ENCODE results near the gene FUT8. TPM values are rescaled to one million over a fixed set of nuclear protein-coding genes. Genes with fewer than 3 reads are reported as not detected.

Gene FUT8
- total and polyA plus RNA-seq, 7 donors, result 3.2 to 8.6 (median 5.5) TPM

DNA sequence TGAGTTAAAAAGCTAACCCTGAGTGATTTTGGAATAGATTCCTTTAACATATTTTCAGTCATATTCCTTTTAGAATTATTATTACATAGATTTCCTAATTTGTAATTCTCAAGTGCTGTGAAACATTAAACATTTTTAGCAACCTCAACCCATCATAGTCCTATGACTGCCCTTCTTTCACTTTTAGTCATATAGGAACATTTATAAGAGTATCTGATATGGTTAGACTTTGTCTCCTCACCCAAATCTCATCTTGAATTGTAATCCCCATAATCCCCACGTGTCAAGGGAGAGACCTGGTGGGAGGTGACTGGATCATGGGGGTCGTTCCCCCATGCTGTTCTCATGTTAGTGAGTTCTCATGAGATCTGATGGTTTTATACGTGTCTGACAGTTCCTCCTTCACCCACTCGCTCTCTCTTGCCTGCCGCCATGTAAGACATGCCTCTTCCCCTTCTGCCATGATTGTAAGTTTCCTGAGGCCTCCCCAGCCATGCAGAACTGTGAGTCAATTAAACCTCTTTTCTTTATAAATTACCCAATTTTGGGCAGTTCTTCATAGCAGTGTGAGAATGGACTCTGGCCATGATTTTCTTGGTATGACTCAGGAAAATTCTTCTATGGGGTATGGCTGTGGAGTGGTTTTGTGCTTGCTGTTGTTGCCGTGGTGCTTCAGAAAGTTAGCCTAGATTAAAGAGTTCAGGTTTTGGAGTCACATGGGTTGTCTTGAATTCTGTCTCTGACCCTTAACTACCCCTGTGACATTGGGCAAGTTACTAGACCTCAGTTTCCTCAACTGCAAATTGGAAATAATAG, 83.9 kb downstream of the FUT8 start:
- DNase-seq, result no peak

DNA sequence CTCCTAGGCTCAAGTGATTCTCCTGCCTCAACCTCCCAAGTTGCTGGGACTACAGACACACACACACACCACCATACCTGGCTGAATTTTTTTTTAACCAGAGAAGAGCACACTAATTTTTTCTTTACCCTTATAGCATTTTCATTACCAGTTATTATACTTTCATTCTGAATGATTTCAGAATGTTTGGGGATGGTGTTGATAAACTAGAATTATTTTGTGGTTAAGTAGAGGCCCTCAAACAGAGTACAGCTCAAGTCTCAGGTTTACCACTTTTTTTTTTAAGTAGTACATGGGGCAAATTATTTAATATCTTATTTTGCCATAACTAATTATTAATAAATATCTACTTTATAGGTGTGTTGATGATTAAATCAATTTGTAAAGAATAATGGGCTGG, 86.6 kb downstream of the FUT8 start:
- no peaks in the 10 kb centered on the region for H3K4me1 ChIP-seq
- H3K27me3 ChIP-seq (ENCODE audit: insufficient read depth in 3 of 3, low read length in 2 of 3), result no peaks in the 10 kb centered on the region
- H3K36me3 ChIP-seq (ENCODE audit: insufficient read depth in 1 of 2, low read depth in 1 of 2), result no peaks in the 10 kb centered on the region
- TF ChIP-seq, protein P1, sequence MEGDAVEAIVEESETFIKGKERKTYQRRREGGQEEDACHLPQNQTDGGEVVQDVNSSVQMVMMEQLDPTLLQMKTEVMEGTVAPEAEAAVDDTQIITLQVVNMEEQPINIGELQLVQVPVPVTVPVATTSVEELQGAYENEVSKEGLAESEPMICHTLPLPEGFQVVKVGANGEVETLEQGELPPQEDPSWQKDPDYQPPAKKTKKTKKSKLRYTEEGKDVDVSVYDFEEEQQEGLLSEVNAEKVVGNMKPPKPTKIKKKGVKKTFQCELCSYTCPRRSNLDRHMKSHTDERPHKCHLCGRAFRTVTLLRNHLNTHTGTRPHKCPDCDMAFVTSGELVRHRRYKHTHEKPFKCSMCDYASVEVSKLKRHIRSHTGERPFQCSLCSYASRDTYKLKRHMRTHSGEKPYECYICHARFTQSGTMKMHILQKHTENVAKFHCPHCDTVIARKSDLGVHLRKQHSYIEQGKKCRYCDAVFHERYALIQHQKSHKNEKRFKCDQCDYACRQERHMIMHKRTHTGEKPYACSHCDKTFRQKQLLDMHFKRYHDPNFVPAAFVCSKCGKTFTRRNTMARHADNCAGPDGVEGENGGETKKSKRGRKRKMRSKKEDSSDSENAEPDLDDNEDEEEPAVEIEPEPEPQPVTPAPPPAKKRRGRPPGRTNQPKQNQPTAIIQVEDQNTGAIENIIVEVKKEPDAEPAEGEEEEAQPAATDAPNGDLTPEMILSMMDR (IDR thresholded peaks at IDR 0.05), result no peak
- DNase-seq (no peak), ATAC-seq (no peak)
- no peak overlapping the region for H3K4me3 ChIP-seq
- intact Hi-C loops (cut with DNase I), result no loop called here
- H3K9me3 ChIP-seq, result no peaks in the 10 kb centered on the region
- no peak overlapping the region for H3K27ac ChIP-seq

More for the DNA sequence above, 83.9 kb downstream of the FUT8 start:
- no peaks in the 10 kb centered on the region for H3K36me3 ChIP-seq (ENCODE audit: insufficient read depth in 1 of 2, low read depth in 1 of 2)
- no peak overlapping the region for H3K27ac ChIP-seq
- no peaks in the 10 kb centered on the region for H3K9me3 ChIP-seq
- ATAC-seq, result no peak
- TF ChIP-seq, protein P1 (IDR thresholded peaks at IDR 0.05), result no peak
- 94 to 96% (median 95%) methylated on average over 6 of the region's 6 CpGs for WGBS, 3 donors
- no peaks in the 10 kb centered on the region for H3K4me1 ChIP-seq
- intact Hi-C loops (cut with DNase I), result no loop called here
- H3K4me3 ChIP-seq, result no peak overlapping the region
- H3K27me3 ChIP-seq (ENCODE audit: insufficient read depth in 3 of 3, low read length in 2 of 3), result no peaks in the 10 kb centered on the region

DNA sequence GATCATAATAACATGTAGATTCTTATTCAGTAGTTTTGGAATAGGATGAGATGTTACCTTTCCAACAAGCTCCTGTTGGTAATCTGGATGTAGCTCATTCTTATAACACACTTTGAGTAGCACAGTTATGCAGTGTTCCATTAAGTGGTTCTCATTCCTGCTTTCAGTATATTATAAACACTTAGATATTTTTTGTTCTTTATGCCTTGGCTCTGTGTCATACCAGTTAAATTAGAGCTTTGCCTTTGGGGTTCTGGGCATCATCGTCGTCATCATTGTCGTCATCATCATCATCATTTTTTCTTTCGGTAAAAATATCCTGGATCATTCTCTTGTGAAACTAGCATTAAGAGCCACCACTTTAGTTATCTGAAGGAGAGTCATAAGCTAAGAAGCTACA, 87.5 kb downstream of the FUT8 start:
- Histone ChIP-seq H3K27me3 (ENCODE audit: insufficient read depth in 3 of 3, low read length in 2 of 3) (no peaks in the 10 kb centered on the region), H3K27ac (no peak overlapping the region), H3K9me3 (no peaks in the 10 kb centered on the region), H3K4me3 (no peak overlapping the region), H3K4me1 (no peaks in the 10 kb centered on the region), H3K36me3 (ENCODE audit: insufficient read depth in 1 of 2, low read depth in 1 of 2) (no peaks in the 10 kb centered on the region)
- ATAC-seq (no peak), DNase-seq (no peak)
- intact Hi-C loops (cut with DNase I), result no loop called here
- TF ChIP-seq, protein P1 (IDR thresholded peaks at IDR 0.05), result no peak
- WGBS, 3 donors, result 97 to 98% (median 98%) methylated on average over 4 of the region's 4 CpGs

DNA sequence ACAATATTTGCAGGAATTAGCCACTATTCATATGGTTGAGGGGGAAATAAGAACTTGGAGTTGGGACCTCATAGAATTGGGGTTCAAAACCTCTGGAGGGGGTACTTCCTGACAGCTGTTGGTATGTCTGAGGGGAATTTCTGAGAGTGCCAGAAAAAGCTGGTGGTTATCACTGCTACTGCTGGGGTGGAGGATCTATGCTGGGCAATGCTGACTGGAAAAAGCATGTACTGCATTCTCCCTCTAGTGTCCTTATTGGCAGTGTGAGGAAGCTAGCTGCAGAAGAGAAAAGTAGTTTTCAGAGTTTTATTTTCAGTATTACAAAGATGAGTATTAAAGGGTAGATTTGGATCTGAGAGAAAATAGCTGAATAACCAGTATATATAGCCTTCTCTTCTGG, 88.8 kb downstream of the FUT8 start:
- Histone ChIP-seq H3K9me3 (no peaks in the 10 kb centered on the region), H3K27me3 (ENCODE audit: insufficient read depth in 3 of 3, low read length in 2 of 3) (no peaks in the 10 kb centered on the region), H3K36me3 (ENCODE audit: insufficient read depth in 1 of 2, low read depth in 1 of 2) (no peaks in the 10 kb centered on the region), H3K4me3 (no peak overlapping the region), H3K27ac (no peak overlapping the region), H3K4me1 (no peaks in the 10 kb centered on the region)
- TF ChIP-seq, protein P1 (IDR thresholded peaks at IDR 0.05), result no peak
- intact Hi-C loops (cut with DNase I), result no loop called here
- DNase-seq (no peak), ATAC-seq (no peak)

DNA sequence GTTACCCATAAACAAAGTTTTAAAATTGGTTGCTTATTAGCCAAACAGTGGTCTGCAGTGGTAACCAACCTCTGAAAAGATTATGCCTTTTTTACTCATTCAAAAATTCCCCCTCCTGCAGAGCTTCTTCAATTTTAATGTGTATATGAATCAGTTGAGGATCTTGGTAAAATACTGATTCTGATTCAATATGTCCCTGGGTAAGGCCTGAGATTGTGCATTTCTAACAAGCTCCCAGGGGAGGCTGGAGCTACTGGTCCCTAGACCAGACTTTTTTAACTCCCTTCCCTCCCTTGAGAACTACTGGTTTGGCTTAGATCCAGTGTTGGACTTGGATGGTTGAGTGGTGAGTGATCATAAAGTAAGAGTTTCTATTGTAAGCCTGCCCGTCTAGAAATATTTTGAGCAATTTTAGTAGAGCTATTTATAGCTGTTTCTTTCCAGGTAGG, 90.2 kb downstream of the FUT8 start:
- no peak overlapping the region for H3K4me3 ChIP-seq
- intact Hi-C loops (cut with DNase I), result no loop called here
- no peak overlapping the region for H3K27ac ChIP-seq
- 12 to 44% (median 22%) methylated on average over 1 of the region's 1 CpG for WGBS, 3 donors
- H3K9me3 ChIP-seq, result no peaks in the 10 kb centered on the region
- TF ChIP-seq, protein P1 (IDR thresholded peaks at IDR 0.05), result no peak
- no peaks in the 10 kb centered on the region for H3K4me1 ChIP-seq
- H3K36me3 ChIP-seq (ENCODE audit: insufficient read depth in 1 of 2, low read depth in 1 of 2), result no peaks in the 10 kb centered on the region
- DNase-seq (no peak), ATAC-seq (no peak)
- H3K27me3 ChIP-seq (ENCODE audit: insufficient read depth in 3 of 3, low read length in 2 of 3), result no peaks in the 10 kb centered on the region
